Ammon's horn (tissue), 1 donor: ENCODE data around the gene EXOC2.
A peak's percentile ranks its signal among the peaks of the same experiment; 100 is the strongest.

Experiments used
- DNase-seq: peaks from one replicate; pipeline ENCODE4 v3.0.0-alpha.2; 2016; ENCODE audit warnings: low spot score

The EXOC2 gene

GRCh38 chr6:692858-693722 lies at the start of gene EXOC2:
Gene EXOC2 (minus strand): TSS chr6:693139. CDS start chr6:637818, 55,321 bp downstream.
- DNase-seq: peak; percentile 87

GRCh38 chr6:741410-742339 lies 48.7 kb upstream of the EXOC2 start:
- no peak for DNase-seq

GRCh38 chr6:736657-737446 lies 43.9 kb upstream of the EXOC2 start:
- no peak for DNase-seq

DNA sequence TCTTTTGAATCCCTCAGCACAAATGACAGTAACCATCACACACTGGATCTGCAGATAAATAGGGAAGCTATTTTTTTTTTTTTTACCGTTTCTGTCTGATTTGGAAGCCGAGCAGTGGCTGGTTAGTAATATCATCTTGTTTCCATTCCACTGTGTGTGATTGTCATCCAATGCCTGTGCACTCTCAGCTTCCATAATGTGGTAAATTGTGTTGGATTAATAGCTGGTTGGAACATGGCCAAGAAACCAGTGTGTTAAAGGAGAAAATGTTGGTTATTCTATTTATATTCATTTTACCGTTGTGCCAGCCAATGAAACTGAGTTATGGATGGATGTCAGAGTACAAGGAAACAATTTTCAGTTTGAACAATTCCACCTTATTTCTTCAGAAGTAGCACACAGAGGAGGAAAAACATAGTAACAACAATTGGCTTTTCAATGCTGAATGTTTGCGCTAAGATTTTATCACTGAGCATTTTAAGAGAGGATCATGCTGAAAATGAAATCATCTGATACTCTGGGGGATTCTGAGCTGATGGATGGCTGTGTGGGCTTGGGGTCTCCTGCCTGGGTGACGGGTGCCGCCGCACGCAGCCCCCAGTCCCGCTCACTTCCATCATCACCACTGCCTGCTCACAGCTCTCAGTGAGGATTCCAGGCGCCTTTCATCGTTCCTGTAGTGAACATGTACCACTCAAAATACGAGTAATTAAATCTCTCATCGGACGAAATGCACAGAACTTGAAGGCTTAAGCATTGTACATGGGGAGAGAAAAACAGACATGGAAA lies 40.7 kb upstream of the EXOC2 start:
- DNase-seq: no peak

GRCh38 chr6:731924-732323 lies 39.0 kb upstream of the EXOC2 start:
- no peak for DNase-seq

DNA sequence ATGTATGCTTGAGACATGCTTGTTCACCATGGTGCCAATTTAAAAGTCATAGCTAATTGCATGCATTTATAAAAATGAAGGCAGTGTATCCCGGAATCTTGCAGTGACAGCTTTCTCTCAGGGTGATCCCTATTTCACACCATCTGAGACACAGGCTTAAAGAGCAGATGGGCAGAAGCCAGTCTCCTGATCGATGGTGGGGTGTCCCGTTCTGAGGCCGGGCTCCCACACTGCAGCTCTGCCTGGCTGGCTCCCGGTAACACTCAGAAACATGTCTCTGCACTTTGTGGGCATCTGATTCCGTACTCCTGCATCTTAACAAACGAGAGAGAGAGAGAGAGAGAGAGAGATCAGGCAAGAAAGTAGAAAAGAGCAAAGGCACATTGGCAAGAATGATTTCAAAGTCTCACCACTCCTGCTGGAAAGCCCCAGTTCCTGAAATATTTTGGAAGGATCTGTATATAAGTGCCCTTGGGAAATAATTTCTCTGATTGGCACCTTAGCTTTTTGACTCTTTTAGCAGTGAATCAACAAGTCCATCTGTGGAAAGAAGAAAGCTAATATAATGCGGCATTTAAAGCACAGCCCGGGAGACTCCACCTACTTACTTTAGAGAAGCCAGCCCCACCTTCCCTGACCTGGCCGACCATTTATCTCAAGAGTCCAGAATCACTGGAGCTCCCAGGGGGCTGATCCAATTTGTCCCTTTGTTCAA lies 36.8 kb upstream of the EXOC2 start:
- no peak for DNase-seq

GRCh38 chr6:727856-728255 lies 34.9 kb upstream of the EXOC2 start:
- DNase-seq: no peak

DNA sequence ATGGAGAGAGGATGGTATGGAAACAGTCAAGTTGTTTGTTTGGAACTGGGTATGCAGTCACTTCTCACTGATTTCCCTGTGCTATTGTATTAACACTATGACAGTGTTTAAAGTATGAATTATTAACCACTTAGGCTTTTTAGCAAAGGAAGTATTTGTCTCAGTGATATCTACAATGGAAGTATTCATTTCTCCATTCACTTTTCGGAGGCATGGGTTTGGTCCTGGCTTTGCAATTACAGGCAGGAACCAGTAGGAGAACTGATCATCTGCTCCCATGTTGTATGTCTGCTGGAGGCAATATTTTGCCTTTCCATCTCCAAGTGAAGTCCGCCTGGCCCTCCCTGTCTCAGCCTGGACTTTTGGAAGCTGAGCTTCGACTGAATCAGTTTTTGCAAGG lies 30.6 kb upstream of the EXOC2 start:
- no peak for DNase-seq

DNA sequence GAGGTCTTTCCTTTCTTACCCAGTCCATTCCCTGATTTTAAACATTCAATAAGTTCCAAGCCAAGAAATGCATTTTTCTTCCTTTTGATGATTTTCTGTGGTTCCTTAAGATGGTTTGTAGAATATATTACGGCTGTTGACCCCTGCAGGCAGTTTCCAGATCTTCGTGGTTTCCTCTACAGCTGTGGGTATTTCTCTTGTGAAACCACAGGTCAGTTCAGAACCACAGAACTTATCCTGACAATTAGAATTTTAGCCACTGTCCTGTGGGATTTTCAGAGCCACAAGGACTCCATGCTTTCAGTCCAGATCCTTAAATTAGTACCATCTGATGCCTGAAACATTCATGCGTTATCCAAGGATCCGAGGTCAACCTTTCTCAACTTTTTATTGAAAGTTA lies 29.7 kb upstream of the EXOC2 start:
- no peak for DNase-seq

DNA sequence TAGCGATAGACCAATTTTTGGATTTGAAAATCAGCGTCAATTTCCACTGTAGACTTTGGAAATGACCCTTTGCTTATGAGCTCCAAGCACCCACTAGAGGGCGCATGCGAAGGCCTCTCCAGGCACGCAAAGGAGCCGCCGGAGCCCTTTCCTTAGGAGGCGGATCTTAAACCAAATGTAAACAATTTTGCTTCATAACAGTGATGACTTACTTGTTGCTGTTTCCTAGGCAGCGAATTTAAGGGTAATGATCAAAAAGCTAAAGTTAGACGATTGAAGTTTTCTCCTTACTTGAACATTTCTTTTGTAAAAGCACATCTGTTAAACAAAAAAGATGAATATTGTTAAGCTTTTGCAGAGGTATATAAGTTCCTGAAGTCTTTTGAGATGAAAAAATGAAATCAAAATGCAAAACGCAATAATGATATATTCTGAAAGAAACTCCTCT lies 29.2 kb upstream of the EXOC2 start:
- peak; percentile 81 for DNase-seq

DNA sequence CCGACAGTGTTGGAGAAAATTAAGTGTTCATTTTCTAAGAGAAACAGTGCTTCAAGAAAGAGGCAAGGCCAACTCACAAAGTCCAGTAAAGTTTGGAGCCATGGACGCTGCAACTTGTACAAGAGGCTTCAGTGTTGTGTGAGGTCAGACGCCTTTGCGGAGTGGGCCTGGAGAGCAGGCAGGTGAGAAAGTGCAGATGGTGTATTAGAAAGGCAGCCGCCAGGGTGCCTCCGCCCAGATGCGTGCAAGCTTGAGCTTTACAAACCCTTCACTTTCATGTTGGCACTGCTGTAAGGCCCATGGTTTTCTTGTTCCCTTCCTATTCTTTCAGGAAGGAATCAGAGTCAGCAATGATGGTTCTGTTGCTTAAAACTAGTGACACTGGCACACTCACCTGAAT lies 25.4 kb upstream of the EXOC2 start:
- no peak for DNase-seq

- no peak for DNase-seq
Measured at GRCh38 chr6:717135-717534, 24.2 kb upstream of the EXOC2 start.

GRCh38 chr6:715709-716491 lies 23.0 kb upstream of the EXOC2 start:
- no peak for DNase-seq

DNA sequence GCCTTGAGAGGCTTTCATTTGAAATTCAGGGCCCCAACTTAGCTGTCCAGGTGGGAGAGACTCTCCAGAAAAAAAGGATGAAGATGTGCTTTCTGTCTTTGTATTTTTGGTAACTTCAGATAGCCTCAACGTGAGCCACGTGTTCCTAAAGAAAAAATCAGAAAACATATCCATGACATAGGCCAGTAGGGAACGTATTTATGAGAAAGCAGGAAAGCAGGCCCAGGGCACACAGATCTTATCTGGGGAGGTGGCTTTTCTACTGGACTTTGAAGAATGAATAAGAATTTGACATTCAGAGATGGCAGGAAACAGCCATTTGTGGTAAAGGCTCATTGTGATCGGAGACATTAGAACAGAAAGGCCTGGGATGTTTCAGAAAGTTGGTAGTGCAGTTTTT lies 21.2 kb upstream of the EXOC2 start:
- DNase-seq: no peak

DNA sequence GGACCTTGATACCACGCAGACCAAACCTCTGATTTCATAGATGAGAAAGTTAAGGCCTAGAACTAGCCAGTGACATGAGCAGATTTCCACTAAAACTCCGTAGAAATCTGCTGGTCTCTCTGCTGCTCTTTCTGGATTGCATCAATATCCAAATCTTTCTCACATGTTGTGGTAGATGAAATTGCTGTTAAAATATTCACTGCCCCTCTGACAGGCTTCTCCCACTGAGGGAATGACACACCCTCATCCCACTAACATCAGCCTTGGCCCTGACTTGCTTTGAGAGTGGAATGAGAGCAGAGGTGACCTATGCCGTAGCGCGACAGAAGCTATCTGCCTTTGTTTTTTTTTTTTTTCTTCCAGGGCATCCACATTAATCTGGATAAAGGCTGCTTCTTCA lies 20.4 kb upstream of the EXOC2 start:
- no peak for DNase-seq

- DNase-seq: no peak
Measured at GRCh38 chr6:712805-713204, 19.9 kb upstream of the EXOC2 start.

GRCh38 chr6:711925-712324 lies 19.0 kb upstream of the EXOC2 start:
- DNase-seq: no peak

- DNase-seq: peak; percentile 67
Measured at GRCh38 chr6:710601-711571, 17.9 kb upstream of the EXOC2 start.
